ENCODE measurements around the gene PLA2G4B. TPM values are rescaled to one million over a fixed set of nuclear protein-coding genes. Genes with fewer than 3 reads are reported as not detected.

PLA2G4B gene
- total RNA-seq, 3 donors from 2014 or later (not counting 1 experiment from before 2014, with no cell fraction given): 15.2 to 17.5 (median 17.4) TPM

- H3K4me1 ChIP-seq (ENCODE audit: control insufficient read depth, insufficient read depth, low read length): peaks cover 16% of the 10 kb centered on the region
- H3K36me3 Mint-ChIP-seq: no peaks in the 10 kb centered on the region
- no peak for DNase-seq
- no peaks in the 10 kb centered on the region for H3K4me1 Mint-ChIP-seq
- no peak overlapping the region for H3K27ac ChIP-seq (ENCODE audit: low read length)
- H3K9me3 Mint-ChIP-seq: no peaks in the 10 kb centered on the region
- no peaks in the 10 kb centered on the region for H3K27me3 ChIP-seq (ENCODE audit: control insufficient read depth, insufficient read depth, low read length)
- 91% methylated on average over 18 of the region's 18 CpGs for WGBS (ENCODE audit: insufficient coverage)
- intact Hi-C loops (cut with micrococcal nuclease): no loop called here
- no peak for TF ChIP-seq CTCF (IDR thresholded peaks at IDR 0.05)
- H3K36me3 ChIP-seq (ENCODE audit: control insufficient read depth, insufficient read depth, low read length): no peaks in the 10 kb centered on the region
- ATAC-seq: no peak
- no peak overlapping the region for H3K4me3 ChIP-seq (ENCODE audit: low read length)
- H3K27me3 Mint-ChIP-seq (ENCODE audit: low read depth in 2 of 2): no peaks in the 10 kb centered on the region
- no peak overlapping the region for H3K27ac Mint-ChIP-seq
- H3K4me3 Mint-ChIP-seq: no peak overlapping the region
- H3K9me3 ChIP-seq (ENCODE audit: control insufficient read depth, insufficient read depth, low read length): no peaks in the 10 kb centered on the region
These were observed 23.2 kb downstream of the PLA2G4B start for GRCh38 chr15:41861736-41862356.

- WGBS (ENCODE audit: insufficient coverage): 73% methylated on average over 19 of the region's 19 CpGs
- ATAC-seq (no peak), DNase-seq (peak in 1 of 2 donors; percentile 27)
- no peak overlapping the region for H3K4me3 Mint-ChIP-seq
- no peak for TF ChIP-seq CTCF (IDR thresholded peaks at IDR 0.05)
- intact Hi-C loops (cut with micrococcal nuclease): no loop called here
- H3K4me1 ChIP-seq (ENCODE audit: control insufficient read depth, insufficient read depth, low read length): peaks cover 16% of the 10 kb centered on the region
- peaks cover 0 to 5% of the 10 kb centered on the region in 2 donors for H3K4me1 Mint-ChIP-seq
- H3K27me3 Mint-ChIP-seq (ENCODE audit: low read depth in 2 of 2): no peaks in the 10 kb centered on the region
- no peaks in the 10 kb centered on the region for H3K36me3 Mint-ChIP-seq
- H3K36me3 ChIP-seq (ENCODE audit: control insufficient read depth, insufficient read depth, low read length): no peaks in the 10 kb centered on the region
- no peaks in the 10 kb centered on the region for H3K27me3 ChIP-seq (ENCODE audit: control insufficient read depth, insufficient read depth, low read length)
- H3K4me3 ChIP-seq (ENCODE audit: low read length): no peak overlapping the region
- H3K27ac Mint-ChIP-seq: no peak overlapping the region
- H3K27ac ChIP-seq (ENCODE audit: low read length): no peak overlapping the region
- no peaks in the 10 kb centered on the region for H3K9me3 ChIP-seq (ENCODE audit: control insufficient read depth, insufficient read depth, low read length)
- H3K9me3 Mint-ChIP-seq: no peaks in the 10 kb centered on the region
These were observed 24.0 kb downstream of the PLA2G4B start for GRCh38 chr15:41862515-41863116.

- 91% methylated on average over 18 of the region's 18 CpGs for WGBS (ENCODE audit: insufficient coverage)
- Mint-ChIP-seq H3K36me3 (no peaks in the 10 kb centered on the region), H3K27ac (no peak overlapping the region), H3K27me3 (ENCODE audit: low read depth in 2 of 2) (no peaks in the 10 kb centered on the region), H3K9me3 (no peaks in the 10 kb centered on the region), H3K4me3 (no peak overlapping the region), H3K4me1 (peaks cover 0 to 6% of the 10 kb centered on the region in 2 donors)
- intact Hi-C loops (cut with micrococcal nuclease): no loop called here
- Histone ChIP-seq H3K9me3 (ENCODE audit: control insufficient read depth, insufficient read depth, low read length) (no peaks in the 10 kb centered on the region), H3K27me3 (ENCODE audit: control insufficient read depth, insufficient read depth, low read length) (no peaks in the 10 kb centered on the region), H3K36me3 (ENCODE audit: control insufficient read depth, insufficient read depth, low read length) (no peaks in the 10 kb centered on the region), H3K27ac (ENCODE audit: low read length) (no peak overlapping the region), H3K4me1 (ENCODE audit: control insufficient read depth, insufficient read depth, low read length) (peaks cover 10% of the 10 kb centered on the region), H3K4me3 (ENCODE audit: low read length) (no peak overlapping the region)
- no peak for DNase-seq
- TF ChIP-seq CTCF (IDR thresholded peaks at IDR 0.05): no peak
- ATAC-seq: no peak
These were observed 26.9 kb downstream of the PLA2G4B start for GRCh38 chr15:41865490-41866055.
